ENCODE results near the gene C1QTNF12.

- no peak for TF ChIP-seq CTCF (IDR thresholded peaks at IDR 0.05; ENCODE audit: poor library complexity)
- TF ChIP-seq EZH2 (IDR thresholded peaks at IDR 0.05; ENCODE audit: borderline replicate concordance), result no peak
- TF ChIP-seq EZH2phosphoT487 (IDR thresholded peaks at IDR 0.05; ENCODE audit: low read depth, severe bottlenecking, unreplicated experiment), result no peak
Measured at GRCh38 chr1:1223321-1223720, 23.2 kb downstream of the C1QTNF12 start.
